ENCODE results near the gene SV2B.
A peak's percentile ranks its signal among the peaks of the same experiment; 100 is the strongest.

Gene SV2B

DNA sequence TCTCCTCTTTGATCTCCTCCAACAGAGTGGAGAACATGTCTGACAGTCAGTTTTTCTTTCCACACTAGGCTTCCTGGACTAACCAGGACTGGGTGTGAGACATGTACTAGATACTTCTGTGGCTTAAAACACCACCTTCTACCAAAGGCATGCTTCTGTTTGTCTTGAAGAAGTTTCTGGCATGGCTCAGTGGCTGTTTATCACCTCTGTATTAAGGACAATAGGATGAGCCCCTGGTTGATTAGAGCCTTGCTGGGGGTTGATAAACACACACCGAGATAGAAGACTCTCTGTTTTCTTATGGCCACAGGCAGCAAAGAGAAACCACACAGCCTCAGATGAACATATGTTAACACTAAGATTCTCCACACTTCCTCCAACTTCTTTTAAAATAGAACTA, 40.5 kb downstream of the SV2B start:
- no peak for DNase-seq

GRCh38 chr15:91141097-91141496, 41.0 kb downstream of the SV2B start:
- DNase-seq, result no peak

- DNase-seq, result peak; percentile 35
These were observed 42.2 kb downstream of the SV2B start for GRCh38 chr15:91142106-91142744.

DNA sequence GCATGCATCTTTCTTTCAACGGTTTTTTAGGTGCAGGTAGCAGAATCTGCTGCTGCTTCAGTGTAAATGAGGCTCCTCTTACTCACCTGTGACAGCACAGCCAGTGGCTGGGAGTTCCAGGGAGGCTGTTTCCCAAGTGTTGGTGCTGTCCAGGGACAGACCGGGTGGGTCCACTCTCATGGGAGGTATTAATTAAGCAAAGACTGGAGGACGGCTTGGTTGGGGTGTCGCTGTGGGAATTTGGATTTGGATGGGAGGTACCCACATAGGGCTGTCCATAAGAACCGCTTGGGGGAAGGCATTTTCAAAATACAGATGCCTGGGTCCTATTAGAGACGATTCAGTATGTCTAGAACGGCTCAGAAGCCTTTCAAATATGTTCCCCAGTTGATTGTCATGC, 42.9 kb downstream of the SV2B start:
- no peak for DNase-seq

GRCh38 chr15:91146728-91147127, 46.7 kb downstream of the SV2B start:
- no peak for DNase-seq

DNA sequence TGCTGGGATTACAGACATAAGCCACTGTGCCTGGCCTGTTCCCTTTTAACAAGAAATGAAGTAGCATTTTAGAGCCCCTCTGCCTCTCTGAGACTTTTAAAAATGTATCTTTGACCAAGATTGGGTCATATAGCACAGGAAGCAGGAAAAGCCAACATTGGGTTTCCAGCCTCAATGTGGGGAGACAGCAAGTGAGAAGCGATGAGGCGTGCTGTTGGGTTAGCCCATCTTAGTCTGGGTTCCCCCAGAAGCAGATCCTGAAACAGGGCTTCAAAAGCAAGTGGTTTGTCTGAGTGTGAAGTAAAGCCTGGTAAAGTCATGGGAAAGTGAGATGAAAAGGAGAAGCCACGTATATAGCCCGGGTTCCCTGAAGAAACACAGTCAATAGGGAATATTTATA, 48.2 kb downstream of the SV2B start:
- no peak for DNase-seq

DNA sequence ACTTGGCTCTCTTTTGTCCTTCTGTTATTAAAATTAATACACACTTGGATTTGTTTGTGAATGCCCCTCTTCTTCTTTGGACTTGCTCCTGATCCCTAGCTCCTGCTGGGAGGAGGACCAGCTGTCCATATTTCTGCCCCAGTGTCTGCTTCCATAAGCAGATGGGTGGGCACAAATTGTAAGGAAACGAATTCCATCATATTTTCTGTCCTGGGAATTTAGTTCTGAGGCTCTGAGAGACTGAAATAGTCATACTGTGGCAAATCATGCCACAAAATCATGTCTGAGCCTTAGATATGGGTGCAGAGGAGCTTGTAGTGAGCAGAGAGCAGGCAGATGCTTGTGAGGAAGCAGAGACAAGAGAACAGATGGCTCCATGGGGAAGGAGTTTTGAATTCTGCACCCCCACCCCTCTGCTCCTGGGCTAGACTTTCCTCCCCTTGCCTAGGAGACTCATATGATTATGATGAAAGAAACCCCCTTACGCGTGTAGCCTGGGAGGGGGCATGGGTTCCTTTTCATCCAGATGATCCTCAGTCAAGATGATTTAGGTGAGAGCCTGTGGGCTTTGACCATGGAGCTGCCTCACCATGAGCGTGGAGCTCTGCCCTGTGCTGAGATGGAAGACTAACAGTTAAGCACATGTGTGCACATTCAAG, 50.6 kb downstream of the SV2B start:
- DNase-seq, result no peak

GRCh38 chr15:91151781-91152563, 51.9 kb downstream of the SV2B start:
- no peak for DNase-seq

DNA sequence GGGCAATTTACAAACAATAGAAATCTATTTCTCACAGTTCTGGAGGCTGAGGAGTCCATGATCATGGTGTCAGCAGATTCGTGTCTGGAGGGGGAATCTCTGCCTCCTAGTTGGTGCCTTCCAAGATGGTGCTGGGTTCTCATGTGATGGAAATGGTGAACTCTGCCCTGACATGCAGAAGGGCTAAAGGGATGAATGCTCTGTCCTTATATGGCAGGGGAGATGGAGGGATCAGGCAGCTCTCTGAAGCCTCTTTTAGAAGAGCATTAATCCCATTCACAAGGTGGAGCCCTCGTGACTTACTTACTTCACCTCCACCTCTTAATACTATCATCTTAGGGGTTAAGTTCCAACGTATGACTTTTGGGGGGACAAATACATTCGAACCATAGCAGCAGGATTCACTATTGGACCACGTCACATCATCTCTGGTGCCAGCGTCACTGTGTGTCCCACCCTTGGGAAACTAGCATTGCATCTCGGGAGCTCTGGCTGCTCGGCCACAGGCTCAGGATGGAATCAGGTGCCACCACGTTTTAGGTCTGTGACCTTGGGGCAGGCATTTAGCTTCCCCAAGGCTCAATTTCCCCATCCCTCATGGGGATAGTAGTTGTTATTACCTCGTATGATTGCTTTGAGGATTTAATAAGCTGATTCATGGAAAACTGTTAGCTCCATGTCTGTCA, 53.0 kb downstream of the SV2B start:
- no peak for DNase-seq

DNA sequence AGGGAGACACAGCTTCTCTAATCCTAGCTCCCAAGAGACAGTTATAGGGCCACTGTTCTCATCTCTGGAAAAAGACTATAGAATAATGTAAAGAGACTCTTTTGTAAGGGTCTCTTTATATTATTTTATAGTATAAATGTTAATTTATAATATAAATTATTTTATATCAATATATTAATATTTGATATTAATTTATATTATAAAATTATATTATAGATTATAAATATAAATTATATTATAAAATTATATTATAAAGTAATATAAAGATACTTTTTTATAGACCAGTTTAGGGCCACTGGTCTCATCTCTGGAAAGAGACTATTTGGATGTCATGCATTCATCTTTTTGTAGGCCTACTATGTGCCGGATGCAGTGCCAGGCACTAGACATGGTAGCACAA, 53.9 kb downstream of the SV2B start:
- DNase-seq, result no peak

GRCh38 chr15:91156175-91156726, 56.2 kb downstream of the SV2B start:
- no peak for DNase-seq

DNA sequence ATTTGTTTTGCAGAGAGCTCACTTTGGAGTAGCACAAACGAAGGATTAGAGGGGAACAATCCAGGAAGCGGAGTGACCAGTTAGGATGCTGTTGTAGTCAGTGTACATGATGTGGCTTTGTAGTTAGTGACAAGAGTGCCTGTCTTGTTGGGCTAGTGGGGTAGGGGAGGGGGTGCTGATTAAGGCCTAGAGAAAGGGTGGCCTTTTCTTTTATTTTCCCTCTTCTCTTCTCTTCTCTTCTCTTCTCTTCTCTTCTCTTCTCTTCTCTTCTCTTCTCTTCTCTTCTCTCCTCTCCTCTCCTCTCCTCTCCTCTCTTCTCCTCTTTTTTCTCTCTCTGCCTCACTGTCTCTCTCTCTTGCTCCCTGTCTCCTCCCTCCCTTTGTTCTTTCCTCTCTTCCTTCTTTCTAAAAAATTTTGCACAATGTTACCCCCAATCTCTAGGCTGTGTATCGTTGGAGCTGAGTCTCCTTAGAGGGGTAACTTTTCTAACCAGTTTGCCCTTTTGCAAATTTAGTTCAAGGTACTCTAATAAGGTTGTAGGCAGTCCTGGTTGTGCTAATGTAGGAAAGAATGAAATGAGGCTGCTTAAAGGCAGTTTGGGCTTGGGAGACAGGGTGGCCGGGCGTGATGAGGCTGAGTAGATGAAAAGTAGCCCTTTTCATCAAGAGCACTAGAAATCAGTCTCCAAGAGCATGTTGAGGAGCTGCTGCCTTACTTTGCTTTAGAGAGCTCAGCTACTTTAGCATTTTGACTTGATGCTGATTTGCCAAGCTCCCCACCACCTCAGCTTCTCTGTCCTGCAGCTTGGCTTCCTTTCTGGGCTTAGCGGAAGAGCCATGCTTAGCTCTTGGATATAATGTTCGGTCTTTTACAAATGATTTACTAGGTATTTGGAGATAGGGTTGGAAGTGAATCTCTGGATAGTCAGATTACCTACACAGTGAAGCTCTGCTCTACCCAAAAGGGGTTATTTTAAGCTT, 58.6 kb downstream of the SV2B start:
- DNase-seq, result no peak

- DNase-seq, result no peak
These were observed 65.8 kb downstream of the SV2B start for GRCh38 chr15:91165850-91166249.

GRCh38 chr15:91168457-91168856, 68.4 kb downstream of the SV2B start:
- no peak for DNase-seq

- no peak for DNase-seq
These were observed 71.3 kb downstream of the SV2B start for GRCh38 chr15:91171334-91171733.

- DNase-seq, result no peak
These were observed 82.0 kb downstream of the SV2B start for GRCh38 chr15:91182101-91182500.

- no peak for DNase-seq
These were observed 83.5 kb downstream of the SV2B start for GRCh38 chr15:91183596-91183995.

DNA sequence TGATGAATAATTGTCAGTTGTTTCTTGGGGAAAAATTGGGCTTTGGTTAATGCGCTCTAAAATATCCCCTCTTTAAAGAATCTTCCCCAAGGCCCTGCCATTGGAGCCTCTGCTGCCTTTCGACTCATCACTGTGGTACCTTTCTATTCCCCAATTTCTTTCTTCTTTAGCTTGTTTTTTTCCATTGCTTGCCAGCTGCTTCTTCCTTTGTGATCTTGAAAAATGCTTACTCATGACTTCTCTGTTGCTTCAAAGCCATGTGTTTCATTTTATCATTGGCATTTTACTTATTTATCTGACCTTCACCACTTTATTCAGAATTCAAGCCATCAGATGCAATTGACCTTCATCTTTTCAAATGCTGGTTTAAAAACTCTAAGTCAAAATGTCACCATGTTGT, 84.4 kb downstream of the SV2B start:
- DNase-seq, result no peak

GRCh38 chr15:91186904-91187656, 87.0 kb downstream of the SV2B start:
- no peak for DNase-seq

DNA sequence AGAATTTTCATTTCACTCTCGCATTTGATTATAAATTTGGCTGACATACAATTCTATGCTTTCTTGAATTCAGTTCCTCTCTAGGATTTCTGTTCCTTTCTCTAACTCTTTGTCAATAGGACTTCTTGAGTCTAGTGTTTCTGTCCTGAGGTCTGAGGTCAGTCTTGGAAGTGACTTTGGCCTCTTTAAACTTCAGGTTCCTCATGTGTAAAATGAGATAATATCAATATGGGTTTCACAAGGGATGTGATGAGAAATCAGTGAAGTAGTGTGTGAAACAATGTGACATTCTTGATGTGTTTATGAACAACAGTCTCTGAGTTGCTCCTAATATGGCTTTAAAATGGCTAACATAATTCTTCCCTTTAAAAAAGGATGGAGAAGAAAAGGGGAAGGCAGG, 92.2 kb downstream of the SV2B start:
- peak; percentile 3 for DNase-seq

DNA sequence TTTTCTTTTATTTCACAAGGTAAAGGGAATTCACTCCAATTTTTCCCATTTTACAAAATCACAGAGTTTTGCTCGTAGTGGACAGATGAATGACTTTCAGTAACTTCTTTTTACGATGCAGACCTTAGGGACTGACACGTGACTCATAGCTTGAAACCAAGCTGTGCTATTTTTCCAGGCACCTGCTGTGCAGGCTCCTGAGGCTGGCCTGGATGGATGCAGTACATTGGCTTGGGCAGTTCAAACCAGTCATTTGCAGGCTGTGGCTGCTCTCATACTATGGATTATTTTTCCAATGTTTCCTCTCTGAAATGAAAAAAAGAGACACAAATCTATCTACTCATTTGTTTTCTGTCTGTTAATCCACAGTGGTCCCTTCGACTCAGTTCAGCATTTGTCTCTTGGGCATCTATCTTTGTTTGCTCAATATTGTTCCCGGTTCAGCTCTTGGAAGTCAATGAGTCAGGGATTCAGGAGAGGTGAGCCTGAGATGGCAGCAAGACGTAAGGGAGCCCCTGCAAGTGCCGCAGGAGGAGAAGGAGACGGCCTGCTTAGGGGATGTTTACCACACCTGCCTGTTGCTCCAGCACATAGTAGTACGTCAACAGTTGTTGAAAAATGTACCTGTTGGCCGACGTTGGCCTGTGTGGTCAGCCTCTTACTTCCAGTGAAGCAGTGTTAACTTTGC, 92.8 kb downstream of the SV2B start:
- no peak for DNase-seq
